ENCODE data around the gene DPY19L2.
"Not testable (repeated sequence)": the region's sequence is repeated elsewhere in the genome, so short reads cannot be mapped to it uniquely, and the experiment has no call there.

DPY19L2 gene

GRCh38 chr12:63609281-63609680, 59.0 kb downstream of the DPY19L2 start:
- not testable (repeated sequence) for H3K4me1 Mint-ChIP-seq, H3K27ac Mint-ChIP-seq, H3K9me3 Mint-ChIP-seq, H3K36me3 Mint-ChIP-seq, H3K27me3 Mint-ChIP-seq, ATAC-seq, H3K4me3 Mint-ChIP-seq

- not testable (repeated sequence) for H3K27me3 Mint-ChIP-seq, H3K9me3 Mint-ChIP-seq, H3K27ac Mint-ChIP-seq, ATAC-seq, H3K36me3 Mint-ChIP-seq, H3K4me1 Mint-ChIP-seq, H3K4me3 Mint-ChIP-seq
These were observed 63.3 kb downstream of the DPY19L2 start for GRCh38 chr12:63604985-63605384.

DNA sequence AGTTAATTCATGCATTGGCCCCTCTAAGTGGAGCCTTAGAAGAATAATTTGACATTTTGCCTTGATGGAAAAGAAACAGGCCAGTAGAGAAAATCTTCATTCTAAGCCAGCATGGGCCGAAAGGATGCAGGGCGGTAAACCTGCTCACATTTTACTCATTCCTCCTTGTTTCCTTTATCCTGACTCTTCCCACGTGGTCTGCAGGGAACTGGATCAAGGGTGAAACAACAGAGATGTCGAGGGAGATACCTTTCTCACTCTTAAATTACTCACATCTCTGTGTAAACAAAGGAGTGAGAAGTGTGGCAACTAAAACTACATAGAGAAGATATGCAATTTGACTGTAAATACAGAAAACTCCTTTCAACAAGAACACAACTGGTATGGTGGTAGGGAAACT, 73.5 kb downstream of the DPY19L2 start:
- H3K4me3 Mint-ChIP-seq, H3K27ac Mint-ChIP-seq, H3K27me3 Mint-ChIP-seq, H3K9me3 Mint-ChIP-seq, ATAC-seq, H3K36me3 Mint-ChIP-seq, H3K4me1 Mint-ChIP-seq: not testable (repeated sequence)

GRCh38 chr12:63584426-63584825, 83.9 kb downstream of the DPY19L2 start:
- ATAC-seq, H3K27me3 Mint-ChIP-seq, H3K36me3 Mint-ChIP-seq, H3K4me3 Mint-ChIP-seq, H3K27ac Mint-ChIP-seq, H3K9me3 Mint-ChIP-seq, H3K4me1 Mint-ChIP-seq: not testable (repeated sequence)

GRCh38 chr12:63583289-63583688, 85.0 kb downstream of the DPY19L2 start:
- not testable (repeated sequence) for H3K27ac Mint-ChIP-seq, ATAC-seq

DNA sequence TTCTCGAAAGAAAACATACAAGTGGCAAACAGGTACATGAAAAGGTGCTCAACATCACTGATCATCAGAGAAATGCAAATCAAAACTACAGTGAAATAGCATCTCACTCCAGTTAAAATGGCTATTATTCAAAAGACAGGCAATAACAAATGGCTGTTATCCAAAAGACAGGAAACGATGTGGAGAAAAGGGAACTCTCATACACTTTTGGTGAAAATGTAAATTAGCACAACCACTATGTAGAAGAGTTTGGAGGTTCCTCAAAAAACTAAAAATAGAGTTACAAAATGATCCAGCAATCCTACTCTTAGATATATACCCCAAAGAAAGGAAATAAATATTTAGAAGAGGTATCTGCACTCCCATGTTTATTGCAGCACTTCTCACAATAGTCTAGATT, 90.7 kb downstream of the DPY19L2 start:
- H3K36me3 Mint-ChIP-seq, H3K27ac Mint-ChIP-seq, H3K4me3 Mint-ChIP-seq, H3K27me3 Mint-ChIP-seq, ATAC-seq, H3K4me1 Mint-ChIP-seq, H3K9me3 Mint-ChIP-seq: not testable (repeated sequence)

More at GRCh38 chr12:63583289-63583688, 85.0 kb downstream of the DPY19L2 start:
- H3K9me3 Mint-ChIP-seq, H3K36me3 Mint-ChIP-seq, H3K4me1 Mint-ChIP-seq, H3K4me3 Mint-ChIP-seq, H3K27me3 Mint-ChIP-seq: not testable (repeated sequence)

- H3K9me3 Mint-ChIP-seq, ATAC-seq, H3K27me3 Mint-ChIP-seq, H3K27ac Mint-ChIP-seq, H3K36me3 Mint-ChIP-seq, H3K4me3 Mint-ChIP-seq, H3K4me1 Mint-ChIP-seq: not testable (repeated sequence)
These were observed 96.3 kb downstream of the DPY19L2 start for GRCh38 chr12:63572038-63572437.

- H3K36me3 Mint-ChIP-seq, ATAC-seq, H3K27ac Mint-ChIP-seq, H3K4me1 Mint-ChIP-seq, H3K27me3 Mint-ChIP-seq, H3K9me3 Mint-ChIP-seq, H3K4me3 Mint-ChIP-seq: not testable (repeated sequence)
These were observed 109.8 kb downstream of the DPY19L2 start for GRCh38 chr12:63558445-63558844.

DNA sequence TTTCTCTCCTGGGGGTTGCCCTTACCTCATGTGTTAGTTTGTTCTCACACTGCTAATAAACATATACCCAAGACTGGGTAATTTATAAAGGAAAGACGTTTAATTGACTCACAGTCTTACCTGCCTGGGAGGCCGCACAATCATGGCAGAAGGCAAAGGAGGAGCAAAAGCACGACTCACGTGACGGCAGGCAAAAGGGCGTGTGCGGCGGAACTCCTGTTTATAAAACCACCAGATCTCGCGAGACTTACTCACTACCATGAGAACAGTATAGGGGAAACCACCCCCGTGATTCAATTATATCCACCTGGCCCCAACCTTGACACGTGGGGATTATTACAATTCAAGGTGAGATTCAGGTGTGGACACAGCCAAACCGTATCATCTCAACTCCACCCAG, 116.9 kb downstream of the DPY19L2 start:
- H3K27me3 Mint-ChIP-seq, H3K27ac Mint-ChIP-seq, H3K4me1 Mint-ChIP-seq, H3K9me3 Mint-ChIP-seq, H3K4me3 Mint-ChIP-seq, H3K36me3 Mint-ChIP-seq, ATAC-seq: not testable (repeated sequence)

DNA sequence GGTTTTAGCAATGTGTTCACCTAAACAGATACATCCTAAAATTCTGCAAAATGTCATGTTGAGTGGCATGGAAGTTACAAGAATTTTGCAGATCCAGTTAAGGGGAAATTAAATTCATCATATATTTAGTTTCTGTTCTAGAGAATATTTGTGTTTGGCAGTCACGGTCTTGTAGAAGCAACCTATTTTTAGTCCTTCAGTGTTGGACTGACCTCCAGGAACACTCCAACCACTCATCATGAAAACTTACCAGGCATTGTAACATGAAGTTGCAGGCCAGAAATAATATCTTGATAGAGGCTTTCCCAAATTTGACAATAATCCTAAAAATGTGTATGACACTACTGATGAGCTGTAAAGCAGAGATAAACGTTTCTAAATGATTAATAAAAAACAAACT, 119.3 kb downstream of the DPY19L2 start:
- not testable (repeated sequence) for ATAC-seq, H3K4me1 Mint-ChIP-seq, H3K27ac Mint-ChIP-seq, H3K36me3 Mint-ChIP-seq, H3K4me3 Mint-ChIP-seq, H3K27me3 Mint-ChIP-seq, H3K9me3 Mint-ChIP-seq

- not testable (repeated sequence) for H3K36me3 Mint-ChIP-seq, H3K27ac Mint-ChIP-seq, H3K9me3 Mint-ChIP-seq, H3K4me3 Mint-ChIP-seq, H3K4me1 Mint-ChIP-seq, H3K27me3 Mint-ChIP-seq, ATAC-seq
These were observed 122.9 kb downstream of the DPY19L2 start for GRCh38 chr12:63545298-63545916.

- H3K36me3 Mint-ChIP-seq, H3K9me3 Mint-ChIP-seq: not testable (repeated sequence)
These were observed 129.6 kb downstream of the DPY19L2 start for GRCh38 chr12:63538656-63539055.

GRCh38 chr12:63537838-63538237, 130.5 kb downstream of the DPY19L2 start:
- H3K9me3 Mint-ChIP-seq, ATAC-seq, H3K4me3 Mint-ChIP-seq, H3K4me1 Mint-ChIP-seq, H3K27me3 Mint-ChIP-seq, H3K27ac Mint-ChIP-seq, H3K36me3 Mint-ChIP-seq: not testable (repeated sequence)

More at GRCh38 chr12:63538656-63539055, 129.6 kb downstream of the DPY19L2 start:
- H3K4me1 Mint-ChIP-seq, ATAC-seq, H3K4me3 Mint-ChIP-seq, H3K27me3 Mint-ChIP-seq, H3K27ac Mint-ChIP-seq: not testable (repeated sequence)

- not testable (repeated sequence) for H3K36me3 Mint-ChIP-seq, H3K4me1 Mint-ChIP-seq, H3K27ac Mint-ChIP-seq, H3K4me3 Mint-ChIP-seq, H3K27me3 Mint-ChIP-seq, ATAC-seq, H3K9me3 Mint-ChIP-seq
These were observed 138.7 kb downstream of the DPY19L2 start for GRCh38 chr12:63529641-63530040.

DNA sequence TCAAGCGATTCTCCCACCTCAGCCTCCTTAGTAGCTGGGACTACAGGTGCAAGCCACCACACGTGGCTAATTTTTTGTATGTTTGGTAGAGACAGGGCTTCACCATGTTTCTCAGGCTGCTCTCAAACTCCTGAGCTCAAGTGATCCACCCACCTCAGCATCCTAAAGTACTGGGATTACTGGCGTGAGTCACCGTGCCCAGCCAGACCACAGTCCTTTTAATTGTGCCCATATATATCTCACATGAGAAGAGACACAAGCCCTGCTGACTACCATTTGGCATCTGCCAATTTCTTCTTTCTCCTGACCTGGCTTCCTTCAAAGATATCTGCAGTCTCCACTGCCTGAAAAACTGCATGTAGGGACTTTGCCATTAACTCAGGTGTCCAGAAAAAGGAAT, 142.5 kb downstream of the DPY19L2 start:
- Mint-ChIP-seq H3K4me3 (no peak overlapping the region), H3K4me1 (no peaks in the 10 kb centered on the region), H3K36me3 (no peaks in the 10 kb centered on the region), H3K27ac (no peak overlapping the region), H3K9me3 (peaks cover 6% of the 10 kb centered on the region), H3K27me3 (no peaks in the 10 kb centered on the region)
- ATAC-seq, result no peak

GRCh38 chr12:63521706-63522105, 146.6 kb downstream of the DPY19L2 start:
- no peaks in the 10 kb centered on the region for H3K36me3 Mint-ChIP-seq
- no peak overlapping the region for H3K27ac Mint-ChIP-seq
- ATAC-seq, result no peak
- H3K9me3 Mint-ChIP-seq, result peaks cover 3% of the 10 kb centered on the region
- no peak overlapping the region for H3K4me3 Mint-ChIP-seq
- H3K4me1 Mint-ChIP-seq, result no peaks in the 10 kb centered on the region
- H3K27me3 Mint-ChIP-seq, result no peaks in the 10 kb centered on the region
